Right atrium auricular region (tissue), 2 donors: ENCODE measurements around the gene IL20. TPM values are rescaled to one million over a fixed set of nuclear protein-coding genes. Genes with fewer than 3 reads are reported as not detected.
A peak's percentile ranks its signal among the peaks of the same experiment; 100 is the strongest.

Experiments used
- DNase-seq: peaks from one replicate; pipeline ENCODE4 v3.0.0-alpha.2; 2019; ENCODE audit warnings: low spot score
- H3K27ac ChIP-seq, 2 donors: fragments of 200-600 bp; sonication (generic); 1 replicate in 1 of 2; 2 replicates in 1 of 2; pipeline ENCODE4 v1.5.1; 2016 to 2019
- H3K27me3 ChIP-seq, 2 donors: fragments of 200-600 bp; sonication (generic); one replicate each; pipeline versions ENCODE4 v1.5.1 to v1.6.0; 2017 to 2019
- H3K36me3 ChIP-seq: fragments of 200-600 bp; sonication (generic); one replicate; pipeline ENCODE4 v1.5.1; 2016
- H3K4me1 ChIP-seq, 2 donors: fragments of 200-600 bp; sonication (generic); one replicate each; pipeline versions ENCODE4 v1.5.1 to v1.6.0; 2017 to 2019
- H3K4me3 ChIP-seq, 2 donors: fragments of 200-600 bp; sonication (generic); 1 replicate in 1 of 2; 2 replicates in 1 of 2; pipeline ENCODE4 v1.5.1; 2017 to 2019; ENCODE audit warnings: mild to moderate bottlenecking in 1 of 2, moderate library complexity in 1 of 2
- H3K9me3 ChIP-seq, 2 donors: fragments of 200-600 bp; sonication (generic); one replicate each; pipeline ENCODE4 v1.5.1; 2019
- total RNA-seq, 2 donors: library from RNA; depleted of rRNA; stranded (reverse); fragments of >200 nt; gene quantifications; one replicate each; pipeline ENCODE4 v1.1.0, GENCODE V29; 2016
- TF ChIP-seq, protein P1 (sequence below), 2 donors: fragments of 200-600 bp; sonication (generic); IDR thresholded peaks; one replicate each; pipeline ENCODE4 v1.5.1; 2019; ENCODE audit warnings: antibody characterized with exemption in 2 of 2

The IL20 gene
- total RNA-seq, 2 donors from 2014 or later, result 0.20 TPM; not detected in 1

- H3K4me1 ChIP-seq, result no peaks in the 10 kb centered on the region
- TF ChIP-seq, protein P1, sequence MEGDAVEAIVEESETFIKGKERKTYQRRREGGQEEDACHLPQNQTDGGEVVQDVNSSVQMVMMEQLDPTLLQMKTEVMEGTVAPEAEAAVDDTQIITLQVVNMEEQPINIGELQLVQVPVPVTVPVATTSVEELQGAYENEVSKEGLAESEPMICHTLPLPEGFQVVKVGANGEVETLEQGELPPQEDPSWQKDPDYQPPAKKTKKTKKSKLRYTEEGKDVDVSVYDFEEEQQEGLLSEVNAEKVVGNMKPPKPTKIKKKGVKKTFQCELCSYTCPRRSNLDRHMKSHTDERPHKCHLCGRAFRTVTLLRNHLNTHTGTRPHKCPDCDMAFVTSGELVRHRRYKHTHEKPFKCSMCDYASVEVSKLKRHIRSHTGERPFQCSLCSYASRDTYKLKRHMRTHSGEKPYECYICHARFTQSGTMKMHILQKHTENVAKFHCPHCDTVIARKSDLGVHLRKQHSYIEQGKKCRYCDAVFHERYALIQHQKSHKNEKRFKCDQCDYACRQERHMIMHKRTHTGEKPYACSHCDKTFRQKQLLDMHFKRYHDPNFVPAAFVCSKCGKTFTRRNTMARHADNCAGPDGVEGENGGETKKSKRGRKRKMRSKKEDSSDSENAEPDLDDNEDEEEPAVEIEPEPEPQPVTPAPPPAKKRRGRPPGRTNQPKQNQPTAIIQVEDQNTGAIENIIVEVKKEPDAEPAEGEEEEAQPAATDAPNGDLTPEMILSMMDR (IDR thresholded peaks at IDR 0.05), result no peak
- no peak overlapping the region for H3K4me3 ChIP-seq
- no peaks in the 10 kb centered on the region for H3K36me3 ChIP-seq
- H3K9me3 ChIP-seq, result no peaks in the 10 kb centered on the region
- DNase-seq, result no peak
- H3K27me3 ChIP-seq, result no peaks in the 10 kb centered on the region
- H3K27ac ChIP-seq, result no peak overlapping the region
Measured at GRCh38 chr1:206899717-206900116, 34.3 kb downstream of the IL20 start.

GRCh38 chr1:206900149-206900548, 34.7 kb downstream of the IL20 start:
- Histone ChIP-seq H3K4me3 (no peak overlapping the region), H3K27ac (no peak overlapping the region), H3K4me1 (no peaks in the 10 kb centered on the region), H3K36me3 (no peaks in the 10 kb centered on the region), H3K27me3 (no peaks in the 10 kb centered on the region), H3K9me3 (no peaks in the 10 kb centered on the region)
- TF ChIP-seq, protein P1 (IDR thresholded peaks at IDR 0.05), result no peak
- peak; percentile 43 for DNase-seq

DNA sequence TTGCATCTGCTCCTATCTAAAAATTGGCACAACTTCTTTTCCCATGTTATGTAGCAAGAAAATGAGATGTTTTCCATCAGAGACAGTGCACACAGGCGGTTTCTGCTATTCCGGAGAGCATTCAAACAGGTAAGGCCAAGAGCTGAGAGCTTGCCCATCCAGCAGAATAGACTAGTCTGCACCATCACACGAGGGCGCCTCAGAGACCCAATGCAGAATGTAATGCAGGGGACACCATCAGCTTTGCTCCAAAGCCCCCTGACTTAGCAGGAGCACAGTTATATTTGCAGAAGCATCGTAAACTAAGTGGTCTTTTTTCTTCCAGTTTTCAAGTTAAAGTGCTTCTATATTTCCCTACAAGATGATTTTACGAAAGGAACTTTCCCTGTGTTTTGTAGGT, 36.5 kb downstream of the IL20 start:
- TF ChIP-seq, protein P1 (IDR thresholded peaks at IDR 0.05), result no peak
- Histone ChIP-seq H3K36me3 (no peaks in the 10 kb centered on the region), H3K4me1 (no peaks in the 10 kb centered on the region), H3K4me3 (no peak overlapping the region), H3K9me3 (no peaks in the 10 kb centered on the region), H3K27ac (no peak overlapping the region), H3K27me3 (no peaks in the 10 kb centered on the region)
- DNase-seq, result no peak

- TF ChIP-seq, protein P1 (IDR thresholded peaks at IDR 0.05), result no peak
- H3K9me3 ChIP-seq, result no peaks in the 10 kb centered on the region
- H3K27ac ChIP-seq, result no peak overlapping the region
- no peaks in the 10 kb centered on the region for H3K27me3 ChIP-seq
- H3K4me1 ChIP-seq, result no peaks in the 10 kb centered on the region
- H3K36me3 ChIP-seq, result no peaks in the 10 kb centered on the region
- no peak overlapping the region for H3K4me3 ChIP-seq
- DNase-seq, result no peak
Measured at GRCh38 chr1:206902702-206903101, 37.3 kb downstream of the IL20 start.

DNA sequence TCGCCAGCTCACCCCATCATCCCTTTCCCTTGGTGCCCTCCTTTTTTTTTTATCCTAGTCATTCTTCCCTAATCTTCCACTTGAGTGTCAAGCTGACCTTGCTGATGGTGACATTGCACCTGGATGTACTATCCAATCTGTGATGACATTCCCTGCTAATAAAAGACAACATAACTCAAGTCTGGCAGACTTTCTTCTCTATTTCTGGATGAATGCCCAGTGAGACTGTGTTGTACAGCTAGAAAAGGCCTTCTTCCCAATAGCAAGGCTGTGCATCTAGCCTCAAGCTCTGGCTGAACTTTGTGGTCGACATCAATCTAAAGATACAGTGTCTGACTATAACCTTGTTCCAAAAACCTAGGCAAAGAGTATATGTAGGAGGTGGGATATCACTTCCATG, 38.3 kb downstream of the IL20 start:
- TF ChIP-seq, protein P1 (IDR thresholded peaks at IDR 0.05), result no peak
- H3K4me1 ChIP-seq, result no peaks in the 10 kb centered on the region
- H3K36me3 ChIP-seq, result no peaks in the 10 kb centered on the region
- no peak for DNase-seq
- no peak overlapping the region for H3K4me3 ChIP-seq
- H3K27ac ChIP-seq, result peak overlapping the region in 1 of 2 donors; percentile 62
- no peaks in the 10 kb centered on the region for H3K9me3 ChIP-seq
- H3K27me3 ChIP-seq, result no peaks in the 10 kb centered on the region

DNA sequence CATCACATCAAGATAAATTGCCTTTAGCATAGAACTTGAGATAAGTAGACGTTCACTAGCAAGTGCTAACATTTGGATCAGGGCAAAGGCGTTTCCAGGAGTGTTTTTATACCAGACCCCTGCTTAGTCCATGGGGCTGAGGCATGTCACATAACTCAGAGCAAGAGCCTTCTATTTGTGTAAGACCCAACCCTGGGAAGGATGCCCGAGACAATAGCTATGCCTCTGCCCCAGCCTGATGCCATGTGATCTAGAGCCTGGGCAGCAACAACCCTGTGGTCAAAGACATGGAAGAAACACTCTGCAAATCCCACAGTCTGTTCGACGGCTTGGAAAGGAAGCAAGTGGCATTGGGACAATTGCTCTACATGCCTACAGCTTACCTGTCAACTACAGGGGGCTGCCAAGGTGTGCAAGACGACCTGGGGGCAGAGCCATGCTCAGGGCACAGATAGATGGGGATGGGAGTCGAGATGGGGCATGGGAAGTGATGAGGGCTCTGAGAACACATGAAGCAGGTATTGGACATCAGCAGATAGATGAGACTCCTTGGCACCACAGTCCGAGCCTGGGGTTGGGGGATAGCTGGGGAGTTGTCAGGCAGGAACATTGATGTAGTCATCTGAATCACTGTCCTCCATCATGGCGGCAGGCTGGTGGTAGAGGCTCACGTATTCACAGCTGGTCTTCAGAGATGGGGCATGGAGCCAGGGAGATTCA, 39.2 kb downstream of the IL20 start:
- no peaks in the 10 kb centered on the region for H3K36me3 ChIP-seq
- no peaks in the 10 kb centered on the region for H3K9me3 ChIP-seq
- no peaks in the 10 kb centered on the region for H3K27me3 ChIP-seq
- H3K4me1 ChIP-seq, result peaks cover 0 to 7% of the 10 kb centered on the region in 2 donors
- peak overlapping the region in 1 of 2 donors; percentile 62 for H3K27ac ChIP-seq
- DNase-seq, result no peak
- no peak overlapping the region for H3K4me3 ChIP-seq
- TF ChIP-seq, protein P1 (IDR thresholded peaks at IDR 0.05), result no peak
